B cell (primary cell): ENCODE results near the gene CTBP2.

ENCODE experiments used
- CTCF ChIP-seq: fragments of 200-600 bp; IDR thresholded peaks from one replicate; pipeline ENCODE4 v1.8.0; 2022; ENCODE audit warnings: antibody characterized with exemption, mild to moderate bottlenecking
- EZH2 ChIP-seq: IDR thresholded peaks from 2 replicates; pipeline ENCODE4 v1.6.1; 2012; ENCODE audit warnings: borderline replicate concordance, low read depth, mild to moderate bottlenecking, moderate library complexity, low read length; ENCODE audit not compliant: insufficient read depth, poor library complexity, severe bottlenecking

- TF ChIP-seq CTCF (no peak), EZH2 (no peak)
Measured at GRCh38 chr10:125052146-125052545, 108.2 kb downstream of the CTBP2 start.
